Parathyroid adenoma (tissue), 2 donors: ENCODE data around the gene SRPK1.

Experiments
- H2AFZ ChIP-seq: fragments of 300-600 bp; sonication (generic); one replicate; pipeline ENCODE4 v1.7.0; 2017; ENCODE audit warnings: antibody characterized with exemption, mild to moderate bottlenecking
- H3K27ac ChIP-seq: fragments of 300-600 bp; sonication (generic); one replicate; pipeline ENCODE4 v1.7.0; 2017
- H3K27me3 ChIP-seq: fragments of 300-600 bp; sonication (generic); one replicate; pipeline ENCODE4 v1.7.0; 2017; ENCODE audit warnings: low read length; ENCODE audit not compliant: control insufficient read depth, insufficient read depth
- H3K36me3 ChIP-seq: fragments of 300-600 bp; sonication (generic); one replicate; pipeline ENCODE4 v1.7.0; 2017; ENCODE audit warnings: low read length; ENCODE audit not compliant: control insufficient read depth, insufficient read depth
- H3K4me1 ChIP-seq: fragments of 300-600 bp; sonication (generic); one replicate; pipeline ENCODE4 v1.7.0; 2017; ENCODE audit warnings: control low read depth
- H3K4me2 ChIP-seq: fragments of 300-600 bp; sonication (generic); one replicate; pipeline ENCODE4 v1.7.0; 2017; ENCODE audit warnings: low read length
- H3K4me3 ChIP-seq: fragments of 300-600 bp; sonication (generic); one replicate; pipeline ENCODE4 v1.7.0; 2017; ENCODE audit warnings: low read depth, low read length
- H3K79me2 ChIP-seq: fragments of 300-600 bp; sonication (generic); one replicate; pipeline ENCODE4 v1.7.0; 2017; ENCODE audit warnings: control low read depth
- H3K9ac ChIP-seq: fragments of 300-600 bp; sonication (generic); one replicate; pipeline ENCODE4 v1.7.0; 2017; ENCODE audit warnings: mild to moderate bottlenecking
- H3K9me3 ChIP-seq: fragments of 300-600 bp; sonication (generic); one replicate; pipeline ENCODE4 v1.7.0; 2017; ENCODE audit warnings: low read length; ENCODE audit not compliant: control insufficient read depth
- TF ChIP-seq, protein P1 (sequence below): fragments of 300-600 bp; sonication (generic); IDR thresholded peaks from one replicate; pipeline ENCODE4 v1.7.0; 2017; ENCODE audit warnings: antibody characterized with exemption, mild to moderate bottlenecking
- donor health status: primary hyperparathyroidism.

Gene SRPK1

DNA sequence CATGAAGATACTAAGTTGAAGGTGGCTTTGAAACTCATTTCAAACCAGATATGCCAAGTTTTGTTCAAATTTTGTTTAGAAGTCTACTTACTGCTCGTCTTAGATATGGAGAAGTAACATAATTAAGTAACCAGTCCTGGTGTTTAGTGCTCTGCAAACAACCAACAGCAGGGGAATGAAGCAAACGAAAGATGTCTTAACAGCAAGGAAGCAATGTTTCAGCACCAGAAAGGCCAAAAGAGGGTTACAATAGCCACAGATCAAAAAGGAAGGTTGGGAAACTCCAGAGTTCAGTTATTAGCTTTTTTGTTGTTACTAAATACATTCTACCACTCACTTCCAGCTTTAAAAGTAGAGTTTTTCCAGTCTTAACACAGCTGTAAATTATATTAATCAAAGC is 70.7 kb downstream of the SRPK1 start:
- TF ChIP-seq, protein P1, sequence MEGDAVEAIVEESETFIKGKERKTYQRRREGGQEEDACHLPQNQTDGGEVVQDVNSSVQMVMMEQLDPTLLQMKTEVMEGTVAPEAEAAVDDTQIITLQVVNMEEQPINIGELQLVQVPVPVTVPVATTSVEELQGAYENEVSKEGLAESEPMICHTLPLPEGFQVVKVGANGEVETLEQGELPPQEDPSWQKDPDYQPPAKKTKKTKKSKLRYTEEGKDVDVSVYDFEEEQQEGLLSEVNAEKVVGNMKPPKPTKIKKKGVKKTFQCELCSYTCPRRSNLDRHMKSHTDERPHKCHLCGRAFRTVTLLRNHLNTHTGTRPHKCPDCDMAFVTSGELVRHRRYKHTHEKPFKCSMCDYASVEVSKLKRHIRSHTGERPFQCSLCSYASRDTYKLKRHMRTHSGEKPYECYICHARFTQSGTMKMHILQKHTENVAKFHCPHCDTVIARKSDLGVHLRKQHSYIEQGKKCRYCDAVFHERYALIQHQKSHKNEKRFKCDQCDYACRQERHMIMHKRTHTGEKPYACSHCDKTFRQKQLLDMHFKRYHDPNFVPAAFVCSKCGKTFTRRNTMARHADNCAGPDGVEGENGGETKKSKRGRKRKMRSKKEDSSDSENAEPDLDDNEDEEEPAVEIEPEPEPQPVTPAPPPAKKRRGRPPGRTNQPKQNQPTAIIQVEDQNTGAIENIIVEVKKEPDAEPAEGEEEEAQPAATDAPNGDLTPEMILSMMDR: no peak
- H3K4me1 ChIP-seq: no peaks in the 10 kb centered on the region

DNA sequence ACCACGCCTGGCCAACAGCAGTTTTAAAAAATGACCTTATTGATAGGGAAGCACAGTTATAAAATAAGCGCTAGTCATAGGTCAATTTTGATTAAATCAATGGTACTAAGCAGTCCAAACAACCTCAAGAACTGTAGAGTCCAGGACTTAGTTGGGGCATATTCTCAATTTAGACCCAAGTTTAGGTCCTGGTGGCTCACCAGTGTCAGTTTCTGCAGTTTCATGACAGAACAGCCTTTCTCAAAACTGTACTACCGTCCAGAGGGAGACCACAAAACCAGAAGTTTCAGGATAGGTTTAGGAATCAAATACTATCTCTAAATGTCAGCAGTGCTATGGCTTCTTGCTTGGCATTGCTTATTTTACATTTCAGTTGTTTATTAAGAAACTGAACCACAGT is 76.6 kb downstream of the SRPK1 start:
- Histone ChIP-seq H3K4me1 (no peaks in the 10 kb centered on the region), H3K9ac (no peak overlapping the region), H3K9me3 (no peaks in the 10 kb centered on the region), H3K36me3 (no peaks in the 10 kb centered on the region), H3K27me3 (no peaks in the 10 kb centered on the region), H3K4me2 (no peak overlapping the region), H3K4me3 (no peak overlapping the region), H3K79me2 (no peaks in the 10 kb centered on the region), H2AFZ (no peak overlapping the region), H3K27ac (no peak overlapping the region)
- TF ChIP-seq, protein P1: no peak

More for the DNA sequence above, 70.7 kb downstream of the SRPK1 start:
- Histone ChIP-seq H3K36me3 (no peaks in the 10 kb centered on the region), H3K9me3 (no peaks in the 10 kb centered on the region), H3K4me3 (no peak overlapping the region), H3K27me3 (no peaks in the 10 kb centered on the region), H3K79me2 (no peaks in the 10 kb centered on the region), H2AFZ (no peak overlapping the region), H3K9ac (no peak overlapping the region), H3K4me2 (no peak overlapping the region), H3K27ac (no peak overlapping the region)

DNA sequence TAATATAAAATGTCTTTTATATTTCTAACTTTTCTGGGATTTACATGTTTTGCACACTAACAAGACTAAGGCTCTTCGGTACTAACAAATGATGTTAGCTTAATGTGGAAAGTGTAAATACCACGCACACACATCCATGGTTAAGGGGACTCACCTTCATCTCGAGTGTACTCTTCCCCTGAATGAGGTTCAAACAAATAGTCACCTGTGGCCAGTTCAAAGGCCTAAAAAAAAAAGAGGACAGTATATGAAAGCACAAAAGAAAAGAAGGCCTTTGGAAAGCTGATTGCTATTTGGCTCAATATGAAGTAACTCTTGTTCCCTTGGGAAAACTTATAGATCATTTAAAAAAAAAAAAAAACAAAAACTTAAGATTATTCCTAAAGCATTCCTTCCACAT is 78.5 kb downstream of the SRPK1 start:
- no peaks in the 10 kb centered on the region for H3K36me3 ChIP-seq
- no peak overlapping the region for H3K27ac ChIP-seq
- TF ChIP-seq, protein P1: no peak
- H3K27me3 ChIP-seq: no peaks in the 10 kb centered on the region
- H3K4me2 ChIP-seq: no peak overlapping the region
- H3K9me3 ChIP-seq: no peaks in the 10 kb centered on the region
- no peaks in the 10 kb centered on the region for H3K79me2 ChIP-seq
- no peaks in the 10 kb centered on the region for H3K4me1 ChIP-seq
- no peak overlapping the region for H3K4me3 ChIP-seq
- no peak overlapping the region for H2AFZ ChIP-seq
- H3K9ac ChIP-seq: no peak overlapping the region

DNA sequence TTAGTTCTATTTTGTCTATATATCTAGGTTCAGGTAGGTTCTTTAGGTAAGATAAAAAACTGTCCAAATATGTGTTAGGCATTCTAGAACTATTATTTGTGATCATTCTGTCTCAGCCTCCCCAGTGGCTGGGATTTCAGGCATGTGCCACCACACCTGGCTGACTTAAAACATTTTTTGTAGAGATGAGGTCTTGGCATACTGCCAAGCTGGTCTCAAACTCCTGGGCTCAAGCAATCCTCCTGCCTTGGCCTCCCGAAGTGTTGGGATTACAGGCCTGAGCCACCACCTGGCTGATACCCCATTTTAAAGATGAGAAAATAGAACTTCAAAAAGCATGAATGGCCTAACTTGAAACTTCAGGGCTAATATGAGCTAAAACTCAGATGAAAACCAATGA is 81.9 kb downstream of the SRPK1 start:
- H3K27me3 ChIP-seq: no peaks in the 10 kb centered on the region
- no peak overlapping the region for H3K9ac ChIP-seq
- H3K4me3 ChIP-seq: no peak overlapping the region
- H3K36me3 ChIP-seq: no peaks in the 10 kb centered on the region
- no peaks in the 10 kb centered on the region for H3K9me3 ChIP-seq
- H3K27ac ChIP-seq: no peak overlapping the region
- TF ChIP-seq, protein P1: no peak
- no peak overlapping the region for H2AFZ ChIP-seq
- H3K4me1 ChIP-seq: no peaks in the 10 kb centered on the region
- H3K4me2 ChIP-seq: no peak overlapping the region
- no peaks in the 10 kb centered on the region for H3K79me2 ChIP-seq

DNA sequence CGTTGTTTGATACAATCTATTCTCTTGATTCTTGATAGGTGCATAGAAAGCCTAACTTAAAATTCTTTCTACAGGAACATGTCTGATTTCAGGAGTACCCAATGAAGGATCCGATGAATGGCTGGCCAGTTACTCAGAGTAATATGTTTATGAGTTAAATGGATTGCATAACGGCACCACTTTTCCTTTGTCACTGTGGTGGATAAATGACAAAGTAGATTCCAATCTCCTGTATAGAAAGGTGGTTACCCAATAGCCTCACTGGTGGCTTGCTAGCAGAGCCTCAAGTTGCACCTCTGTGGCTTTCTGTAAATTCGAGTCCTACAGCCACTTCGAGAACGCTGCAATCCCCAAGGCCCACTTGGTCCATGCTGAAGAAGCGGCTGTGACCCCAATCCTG is 87.4 kb downstream of the SRPK1 start:
- Histone ChIP-seq H3K9ac (no peak overlapping the region), H2AFZ (no peak overlapping the region), H3K27ac (no peak overlapping the region)

More for the DNA sequence above, 87.4 kb downstream of the SRPK1 start:
- Histone ChIP-seq H3K27me3 (no peaks in the 10 kb centered on the region), H3K79me2 (no peaks in the 10 kb centered on the region), H3K36me3 (no peaks in the 10 kb centered on the region), H3K9me3 (no peaks in the 10 kb centered on the region), H3K4me2 (no peak overlapping the region), H3K4me3 (no peak overlapping the region), H3K4me1 (no peaks in the 10 kb centered on the region)
- TF ChIP-seq, protein P1: no peak
